TTC549 (cell line): ENCODE results near the gene SPATA19.
"Not testable (repeated sequence)": the region's sequence is repeated elsewhere in the genome, so short reads cannot be mapped to it uniquely, and the experiment has no call there.

Experiments used
- FAIRE-seq: peaks from 2 replicates; lab custom pipeline; 2012; peaks lifted over from hg19 to GRCh38; lab: Jason Lieb, UNC

SPATA19 gene

DNA sequence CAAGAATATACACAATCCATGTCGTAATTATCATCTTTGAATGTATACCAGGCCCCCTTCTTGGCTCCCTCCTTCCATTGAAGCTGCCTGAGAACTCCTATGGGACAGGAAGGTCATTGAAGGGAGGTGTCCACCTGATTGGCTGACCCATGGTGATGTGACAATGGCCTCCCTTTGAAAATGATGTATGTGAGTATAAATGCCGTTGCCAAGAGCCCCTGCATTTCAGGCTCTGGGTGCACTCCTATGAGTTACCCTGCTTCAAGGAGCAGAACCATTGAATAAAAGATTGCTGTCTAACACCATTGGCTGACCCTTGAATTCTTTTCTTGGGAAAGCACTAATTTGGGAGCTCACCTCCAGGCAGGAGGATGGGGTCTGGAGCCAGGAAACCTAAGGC, at the start of gene SPATA19:
Gene SPATA19 (minus strand): TSS at position 101 of the 400 bp plus-strand sequence. CDS start 67 bp downstream, at position 34.
- no peak for FAIRE-seq

- no peak for FAIRE-seq
Observed at GRCh38 chr11:133895061-133895479, 49.8 kb upstream of the SPATA19 start.

GRCh38 chr11:133893381-133893780, 48.1 kb upstream of the SPATA19 start:
- no peak for FAIRE-seq

GRCh38 chr11:133892584-133893380, 47.5 kb upstream of the SPATA19 start:
- FAIRE-seq: no peak

- FAIRE-seq: no peak
Observed at GRCh38 chr11:133892126-133892525, 46.8 kb upstream of the SPATA19 start.

GRCh38 chr11:133889893-133890292, 44.6 kb upstream of the SPATA19 start:
- no peak for FAIRE-seq

GRCh38 chr11:133889188-133889587, 43.9 kb upstream of the SPATA19 start:
- FAIRE-seq: no peak

DNA sequence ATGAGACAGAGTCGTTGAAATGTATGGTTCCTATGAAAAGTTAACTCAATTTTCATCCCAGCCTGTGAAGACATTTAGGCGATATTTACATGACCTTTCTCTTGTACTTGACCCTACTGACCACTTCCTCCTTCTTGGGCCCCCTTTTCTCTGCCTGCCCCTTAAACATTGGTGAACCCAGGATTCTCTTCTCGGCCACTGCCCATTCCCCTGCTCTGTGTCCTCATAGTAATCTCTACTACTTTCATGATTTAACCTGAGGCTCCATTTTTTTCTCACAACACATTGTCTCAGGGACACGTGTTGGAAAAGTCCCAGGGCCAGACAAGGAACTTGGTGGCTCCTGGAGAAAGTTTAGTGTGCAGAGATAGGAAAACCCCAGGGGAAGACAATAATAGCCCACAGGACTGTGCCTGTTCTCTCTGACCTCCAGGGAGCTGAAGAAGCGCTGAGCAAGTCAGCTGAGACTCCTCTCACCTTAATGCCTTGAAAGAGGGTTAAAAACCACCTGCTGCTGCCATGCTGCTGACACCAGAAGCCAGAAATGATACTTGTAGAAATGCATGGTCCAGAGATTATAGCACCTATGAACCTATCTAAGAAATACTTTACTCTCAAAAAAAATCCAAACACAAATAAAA, 42.5 kb upstream of the SPATA19 start:
- no peak for FAIRE-seq

GRCh38 chr11:133886029-133886428, 40.7 kb upstream of the SPATA19 start:
- no peak for FAIRE-seq

DNA sequence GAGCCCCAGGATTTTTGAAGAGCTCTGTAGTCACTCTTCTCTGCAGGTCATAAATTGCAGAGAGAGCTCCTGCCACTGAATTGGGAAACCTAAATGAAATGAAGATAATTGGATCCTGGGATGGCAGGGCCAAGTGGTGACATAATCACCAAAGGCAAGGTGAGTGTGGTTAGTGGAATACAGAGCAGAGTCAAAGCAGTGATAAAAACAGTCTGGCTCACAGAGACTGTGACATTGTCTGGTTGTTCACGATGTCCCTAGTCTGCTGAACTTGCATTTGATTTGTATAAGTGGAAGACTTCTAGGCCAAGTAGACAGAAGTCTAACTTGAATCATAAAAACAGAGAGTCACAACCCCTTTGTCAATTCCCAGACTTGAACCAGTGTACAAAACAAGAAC, 26.8 kb upstream of the SPATA19 start:
- FAIRE-seq: no peak

DNA sequence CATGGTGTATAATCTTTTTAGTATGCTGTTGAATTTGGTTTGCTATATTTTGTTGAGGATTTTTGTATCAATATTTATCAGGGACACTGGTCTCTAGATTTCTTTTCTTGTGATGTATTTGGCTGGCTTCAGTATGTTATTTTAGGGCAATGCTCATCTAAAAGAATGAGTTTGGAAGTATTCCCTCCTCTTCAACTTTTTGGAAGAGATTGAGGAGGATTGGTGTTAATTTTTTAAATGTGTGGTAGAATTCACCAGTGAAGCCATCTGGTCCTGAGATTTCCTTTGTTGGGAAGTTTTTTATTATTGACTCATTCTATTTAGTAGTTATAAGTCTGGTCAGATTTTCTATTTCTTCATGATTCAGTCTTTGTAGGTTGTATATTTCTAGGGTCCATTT, 22.1 kb upstream of the SPATA19 start:
- FAIRE-seq: no peak

- FAIRE-seq: no peak
Observed at GRCh38 chr11:133865466-133865865, 20.2 kb upstream of the SPATA19 start.

- no peak for FAIRE-seq
Observed at GRCh38 chr11:133864756-133865155, 19.4 kb upstream of the SPATA19 start.

- no peak for FAIRE-seq
Observed at GRCh38 chr11:133860151-133860550, 14.8 kb upstream of the SPATA19 start.

DNA sequence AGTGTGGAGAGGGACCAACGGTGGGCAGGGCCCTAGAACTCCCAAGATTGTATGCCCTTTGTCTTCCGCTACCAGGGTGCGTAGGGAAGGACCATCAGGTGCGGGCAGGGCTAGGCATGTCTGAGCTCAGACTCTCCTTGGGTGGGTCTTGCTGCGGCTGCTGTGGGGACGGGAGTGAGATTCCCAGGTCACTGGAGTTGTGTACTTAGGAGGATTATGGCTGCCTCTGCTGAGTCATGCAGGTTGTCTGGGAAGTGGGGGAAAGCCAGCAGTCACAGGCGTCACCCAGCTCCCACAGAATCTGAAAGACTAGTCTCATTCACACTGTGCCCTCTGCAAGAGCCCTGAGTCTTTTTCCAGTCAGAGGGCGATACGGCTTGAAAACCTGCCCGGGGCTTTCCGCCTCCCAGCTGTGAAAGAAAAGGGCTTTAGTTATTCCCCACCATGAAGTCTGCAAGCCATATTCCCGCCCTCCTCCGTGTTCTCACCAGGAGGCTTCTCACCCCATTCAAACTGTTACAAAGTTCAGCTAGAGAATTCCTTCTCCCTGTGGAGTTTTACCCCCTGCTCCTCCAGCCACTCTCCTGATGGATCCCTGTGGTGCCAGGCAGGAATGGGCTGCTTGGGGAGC, 9.1 kb upstream of the SPATA19 start:
- FAIRE-seq: not testable (repeated sequence)

GRCh38 chr11:133844217-133844616, 1.1 kb downstream of the SPATA19 start:
- no peak for FAIRE-seq

- FAIRE-seq: no peak
Observed at GRCh38 chr11:133843454-133843987, 1.8 kb downstream of the SPATA19 start.

GRCh38 chr11:133842730-133843129, 2.6 kb downstream of the SPATA19 start:
- FAIRE-seq: no peak

GRCh38 chr11:133842053-133842452, 3.3 kb downstream of the SPATA19 start:
- FAIRE-seq: no peak

GRCh38 chr11:133841279-133842043, 3.9 kb downstream of the SPATA19 start:
- no peak for FAIRE-seq

GRCh38 chr11:133840479-133840941, 4.8 kb downstream of the SPATA19 start:
- no peak for FAIRE-seq
